HCT116 (cell line): Measurements from ENCODE around the gene C1orf94. TPM values are rescaled to one million over a fixed set of nuclear protein-coding genes. Genes with fewer than 3 reads are reported as not detected.

Source experiments
- ATAC-seq: fragments of 200-7000 bp; cut with Tn5 transposase; 2 replicates; pipeline ENCODE4 v1.9.1; 2020; ENCODE audit warnings: mild to moderate bottlenecking, moderate library complexity
- BruUV-seq: library from RNA; stranded (reverse); fragments of 400-500 nt; replicated peaks from 2 replicates; lab custom pipeline; 2021; lab: Mats Ljungman, UMichigan
- CTCF ChIA-PET: fragments of 300-600 bp; sonication (Branson Sonifier 250); formaldehyde crosslinking; loops from one replicate; lab custom pipeline; 2021; ENCODE audit warnings: antibody characterized with exemption; lab: Charles Lee
- POLR2A ChIA-PET: fragments of 300-600, 350-600 bp; sonication (Branson Sonifier 250); formaldehyde crosslinking; loops from one replicate; lab custom pipeline; 2021; ENCODE audit warnings: antibody characterized with exemption; lab: Charles Lee
- RAD21 ChIA-PET, 2 experiments: fragments of 300-600 bp; sonication (Branson Sonifier 250); formaldehyde crosslinking; loops; one replicate each; lab custom pipeline; 2023; ENCODE audit warnings: low total read pairs in 2 of 2; ENCODE audit not compliant: uncharacterized antibody in 2 of 2, unreplicated experiment in 2 of 2, low non-redundant PET in 1 of 2; lab: Charles Lee
- DNase-seq: peaks from one replicate; pipeline ENCODE4 v3.0.0-alpha.2; 2010; ENCODE audit warnings: low read depth, low spot score
- H2AFZ ChIP-seq: fragments of 200-600 bp; shearing (Covaris generic), sonication (generic); 2 replicates; pipeline ENCODE4 v1.6.1; 2017; ENCODE audit warnings: low read depth, mixed run types, mixed read lengths, antibody characterized with exemption, low read length; ENCODE audit not compliant: poor library complexity, severe bottlenecking
- H3K27ac ChIP-seq: 2 replicates; pipeline ENCODE4 v1.5.1; 2012; ENCODE audit warnings: low read depth, low read length
- H3K27me3 ChIP-seq: fragments of 200-600 bp; sonication (generic); 2 replicates; pipeline ENCODE4 v1.6.1; 2016; ENCODE audit warnings: mixed run types, low read length, mixed read lengths; ENCODE audit not compliant: insufficient read depth
- H3K36me3 ChIP-seq, 2 experiments: fragments of 200-500 bp in 1 of 2; fragments of 200-600 bp in 1 of 2; sonication (Bioruptor generic) in 1 of 2; sonication (generic) in 1 of 2; 2 replicates each; pipeline versions ENCODE4 v1.5.1 to v1.6.1; 2014 to 2016; ENCODE audit warnings: low read length in 2 of 2, inconsistent platforms in 1 of 2, mixed read lengths in 1 of 2, mixed run types in 1 of 2; ENCODE audit not compliant: insufficient read depth in 2 of 2, control insufficient read depth in 1 of 2
- H3K4me1 ChIP-seq, 2 experiments: fragments of 200-600 bp in 1 of 2; sonication (generic) in 1 of 2; 2 replicates each; pipeline versions ENCODE4 v1.5.1 to v1.6.1; 2012 to 2017; ENCODE audit warnings: low read length in 2 of 2, inconsistent platforms in 1 of 2, mild to moderate bottlenecking in 1 of 2, mixed read lengths in 1 of 2, mixed run types in 1 of 2, moderate library complexity in 1 of 2; ENCODE audit not compliant: insufficient read depth in 2 of 2, control insufficient read depth in 1 of 2
- H3K4me2 ChIP-seq: fragments of 200-600 bp; sonication (generic); 2 replicates; pipeline ENCODE4 v1.6.1; 2017; ENCODE audit warnings: mixed run types, low read length, mixed read lengths
- H3K4me3 ChIP-seq, 2 experiments: fragments of 200-600 bp in 1 of 2; sonication (generic) in 1 of 2; replicated peaks in 1 of 2; 2 replicates each; pipeline ENCODE4 v1.5.1; 2011 to 2016; ENCODE audit warnings: low read length in 2 of 2, control low read depth in 1 of 2, low read depth in 1 of 2, mild to moderate bottlenecking in 1 of 2, mixed read lengths in 1 of 2, mixed run types in 1 of 2
- H3K79me2 ChIP-seq: fragments of 200-600 bp; sonication (generic); 2 replicates; pipeline ENCODE4 v1.6.1; 2017; ENCODE audit warnings: mild to moderate bottlenecking, mixed run types, low read length, moderate library complexity, mixed read lengths; ENCODE audit not compliant: insufficient read depth
- H3K9ac ChIP-seq: fragments of 200-600 bp; sonication (generic); 2 replicates; pipeline ENCODE4 v1.6.1; 2016; ENCODE audit warnings: low read length, mixed read lengths
- H3K9me2 ChIP-seq: fragments of 200-600 bp; sonication (generic), shearing (Covaris generic); 2 replicates; pipeline ENCODE4 v1.6.1; 2017; ENCODE audit warnings: mixed run types, mild to moderate bottlenecking, moderate library complexity; ENCODE audit not compliant: insufficient read depth
- H3K9me3 ChIP-seq, 2 experiments: fragments of 200-500 bp in 1 of 2; fragments of 200-600 bp in 1 of 2; sonication (Bioruptor generic) in 1 of 2; sonication (generic) in 1 of 2; 2 replicates each; pipeline ENCODE4 v1.6.1; 2014 to 2017; ENCODE audit warnings: low read length in 2 of 2, mixed read lengths in 2 of 2, inconsistent platforms in 1 of 2, low read depth in 1 of 2, mild to moderate bottlenecking in 1 of 2, mixed run types in 1 of 2, moderate library complexity in 1 of 2; ENCODE audit not compliant: control insufficient read depth in 1 of 2, insufficient read depth in 1 of 2
- H4K20me1 ChIP-seq: fragments of 200-600 bp; sonication (generic), shearing (Covaris generic); 2 replicates; pipeline ENCODE4 v1.6.1; 2017; ENCODE audit warnings: mixed run types, mild to moderate bottlenecking, moderate library complexity; ENCODE audit not compliant: insufficient read depth
- CBX3 ChIP-seq: IDR thresholded peaks from 2 replicates; pipeline ENCODE4 v1.6.1; 2012; ENCODE audit warnings: low read depth
- ELF1 ChIP-seq: IDR thresholded peaks from 2 replicates; pipeline ENCODE4 v1.6.1; 2012; ENCODE audit warnings: low read depth, borderline replicate concordance
- EZH2phosphoT487 ChIP-seq: fragments of 200-600 bp; IDR thresholded peaks from 2 replicates; pipeline ENCODE4 v1.6.1; 2018; ENCODE audit warnings: antibody characterized with exemption, borderline replicate concordance
- FOSL1 ChIP-seq: IDR thresholded peaks from 2 replicates; pipeline ENCODE4 v1.6.1; 2012; ENCODE audit warnings: low read depth
- MAX ChIP-seq: IDR thresholded peaks from 2 replicates; pipeline ENCODE4 v1.6.1; 2012
- POLR2A ChIP-seq: IDR thresholded peaks from 2 replicates; pipeline ENCODE4 v1.7.0; 2011; ENCODE audit warnings: borderline replicate concordance; ENCODE audit not compliant: insufficient read depth, insufficient read length; ENCODE audit errors: extremely low read depth
- REST ChIP-seq: IDR thresholded peaks from 2 replicates; pipeline ENCODE4 v1.6.1; 2012; ENCODE audit warnings: low read depth
- SRF ChIP-seq: IDR thresholded peaks from 2 replicates; pipeline ENCODE4 v1.6.1; 2012; ENCODE audit warnings: low read depth
- TCF7L2 ChIP-seq: IDR thresholded peaks from 2 replicates; pipeline ENCODE4 v1.7.0; 2011; ENCODE audit warnings: borderline replicate concordance, inconsistent platforms; ENCODE audit not compliant: insufficient read depth, insufficient read length; ENCODE audit errors: extremely low read depth
- YY1 ChIP-seq: IDR thresholded peaks from 2 replicates; pipeline ENCODE4 v1.6.1; 2011; ENCODE audit warnings: low read length, low read depth, moderate library complexity, mild to moderate bottlenecking; ENCODE audit not compliant: insufficient replicate concordance; ENCODE audit errors: extremely low read depth
- ZNF274 ChIP-seq: fragments of 200-500 bp; sonication (Bioruptor generic); IDR thresholded peaks from 2 replicates; pipeline ENCODE4 v1.6.1; 2014; ENCODE audit warnings: mild to moderate bottlenecking, low read depth, low read length, inconsistent platforms
- intact Hi-C: fragments of 100-400 bp; cut with micrococcal nuclease; formaldehyde crosslinking; loops from 2 replicates; pipeline ENCODE4 v1.10.0; 2022
- total RNA-seq: library from RNA; stranded (reverse); gene quantifications from one replicate; pipeline ENCODE4 v1.2.1, GENCODE V29; 2021; ENCODE audit not compliant: unreplicated experiment

The C1orf94 gene
- total RNA-seq, 1 experiment from 2014 or later: not detected

- BruUV-seq: no TSS peak
- Histone ChIP-seq H3K9me2 (no peaks in the 10 kb centered on the region), H3K27ac (no peak overlapping the region), H4K20me1 (no peaks in the 10 kb centered on the region), H3K4me1 (no peaks in the 10 kb centered on the region), H3K36me3 (no peaks in the 10 kb centered on the region), H3K27me3 (peaks cover 24% of the 10 kb centered on the region), H3K79me2 (no peaks in the 10 kb centered on the region), H3K9me3 (no peaks in the 10 kb centered on the region), H3K9ac (no peak overlapping the region), H3K4me3 (no peak overlapping the region), H2AFZ (no peak overlapping the region), H3K4me2 (no peak overlapping the region)
- ATAC-seq (no peak), DNase-seq (no peak)
- RAD21 ChIA-PET: no interaction called here
- no peak for TF ChIP-seq ELF1
- TF ChIP-seq CBX3: no peak
- TF ChIP-seq POLR2A: no peak
- TF ChIP-seq SRF: no peak
- no peak for TF ChIP-seq TCF7L2
- no peak for TF ChIP-seq YY1
- no peak for TF ChIP-seq MAX
- TF ChIP-seq ZNF274: no peak
- TF ChIP-seq EZH2phosphoT487: no peak
- TF ChIP-seq REST: no peak
- no peak for TF ChIP-seq FOSL1
- POLR2A ChIA-PET: no interaction called here
- intact Hi-C loops: no loop called here
- CTCF ChIA-PET: no interaction called here
Measured at GRCh38 chr1:34213956-34214355, 37.2 kb downstream of the C1orf94 start.
